Activated CD8-positive, alpha-beta memory T cell treated with anti-CD3 and anti-CD28 coated beads, Interleukin-2, amount 50 U/mL, for 4 hours (primary cell): Measurements from ENCODE around the gene NXPH4.

Experiments used
- DNase-seq: peaks from one replicate; pipeline ENCODE4 v3.0.0-alpha.2; 2020

Gene NXPH4

DNA sequence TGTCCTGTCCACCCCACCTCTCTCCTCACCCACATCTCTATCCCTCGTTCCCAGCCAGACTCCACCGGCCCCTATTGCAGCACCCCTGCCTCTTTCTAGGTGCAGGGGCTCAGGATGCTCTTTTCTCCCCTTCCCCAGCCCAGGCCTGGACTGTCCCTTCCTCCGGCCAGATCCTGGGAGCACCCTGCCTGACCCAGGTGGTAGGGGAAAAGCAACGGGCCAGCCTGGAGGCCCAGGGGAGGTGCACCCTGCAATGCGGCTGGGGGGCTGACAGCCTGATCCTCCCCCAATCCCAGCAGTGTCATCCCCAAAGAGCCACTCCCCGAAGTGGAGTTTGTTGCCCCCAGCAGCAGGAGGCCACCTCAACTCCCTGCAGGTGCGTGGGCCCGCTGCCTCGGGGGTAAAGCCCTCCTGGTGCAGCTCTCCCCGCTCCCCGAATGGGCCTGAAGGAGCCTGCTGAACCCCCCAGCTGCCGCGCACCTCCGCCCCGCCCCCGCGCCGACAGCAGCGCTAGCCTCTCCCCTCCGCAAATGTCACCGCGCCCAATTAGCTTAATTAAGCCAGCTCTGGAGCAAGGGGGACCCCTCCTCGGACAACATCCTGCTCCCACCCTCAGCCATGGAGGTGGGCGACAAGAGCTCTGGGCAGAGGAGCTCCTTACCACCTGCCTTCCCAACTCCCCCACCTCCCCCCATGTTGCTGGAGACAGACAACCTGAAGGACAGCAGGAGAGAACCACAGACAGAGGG, 4.7 kb downstream of the NXPH4 start:
- no peak for DNase-seq

GRCh38 chr12:57222286-57223190, 5.9 kb downstream of the NXPH4 start:
- no peak for DNase-seq

- no peak for DNase-seq
These were observed 6.9 kb downstream of the NXPH4 start for GRCh38 chr12:57223191-57224165.

DNA sequence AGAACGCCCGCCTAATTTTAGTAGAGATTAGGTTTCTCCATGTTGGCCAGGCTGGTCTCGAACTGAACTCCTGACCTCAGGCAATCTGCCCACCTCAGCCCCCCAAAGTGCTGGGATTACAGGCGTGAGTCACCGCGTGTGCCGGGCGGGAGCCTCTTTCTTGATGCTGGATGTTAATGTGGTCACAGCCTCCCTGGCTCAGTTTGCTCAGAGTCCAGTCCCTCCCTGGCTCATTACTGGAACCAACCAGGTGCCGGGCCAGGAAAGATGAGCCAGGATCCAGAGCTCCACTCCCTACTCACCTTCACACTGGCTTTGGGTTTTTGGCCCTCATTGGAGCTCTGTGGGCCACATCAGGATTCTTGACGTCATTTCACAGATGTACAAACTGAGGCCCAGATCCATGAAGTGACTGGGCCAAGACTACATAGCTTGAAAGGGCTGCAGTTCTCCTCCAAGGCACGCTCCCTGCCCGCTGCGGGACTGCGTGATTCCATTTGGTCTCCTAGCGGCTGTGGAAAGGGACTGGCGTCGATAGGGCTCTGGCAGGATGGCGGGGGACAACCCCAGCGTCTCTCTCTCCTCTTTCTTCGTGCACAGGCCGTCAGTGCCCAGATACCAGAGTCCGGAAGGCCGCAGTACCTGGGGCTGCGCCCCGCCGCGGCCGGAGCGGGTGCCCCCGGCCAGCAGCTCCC, 7.8 kb downstream of the NXPH4 start:
- no peak for DNase-seq

DNA sequence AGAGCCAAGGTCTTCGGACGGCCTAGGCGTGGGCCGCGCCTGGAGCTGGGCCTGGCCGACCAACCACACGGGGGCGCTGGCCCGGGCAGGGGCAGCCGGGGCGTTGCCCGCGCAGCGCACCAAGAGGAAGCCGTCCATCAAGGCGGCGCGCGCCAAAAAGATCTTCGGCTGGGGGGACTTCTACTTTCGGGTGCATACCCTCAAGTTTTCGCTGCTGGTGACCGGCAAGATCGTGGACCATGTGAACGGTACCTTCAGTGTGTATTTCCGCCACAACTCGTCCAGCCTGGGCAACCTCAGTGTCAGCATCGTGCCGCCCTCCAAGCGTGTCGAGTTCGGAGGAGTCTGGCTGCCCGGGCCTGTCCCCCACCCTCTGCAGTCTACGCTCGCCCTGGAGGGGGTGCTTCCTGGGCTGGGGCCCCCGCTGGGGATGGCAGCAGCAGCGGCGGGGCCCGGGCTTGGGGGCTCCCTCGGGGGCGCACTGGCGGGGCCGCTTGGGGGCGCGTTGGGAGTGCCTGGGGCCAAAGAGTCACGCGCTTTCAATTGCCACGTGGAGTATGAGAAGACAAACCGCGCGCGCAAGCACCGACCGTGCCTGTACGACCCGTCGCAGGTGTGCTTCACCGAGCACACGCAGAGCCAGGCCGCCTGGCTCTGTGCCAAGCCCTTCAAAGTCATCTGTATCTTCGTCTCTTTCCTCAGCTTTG, 8.5 kb downstream of the NXPH4 start:
- peak; percentile 61 for DNase-seq

- no peak for DNase-seq
These were observed 9.2 kb downstream of the NXPH4 start for GRCh38 chr12:57225680-57226210.

DNA sequence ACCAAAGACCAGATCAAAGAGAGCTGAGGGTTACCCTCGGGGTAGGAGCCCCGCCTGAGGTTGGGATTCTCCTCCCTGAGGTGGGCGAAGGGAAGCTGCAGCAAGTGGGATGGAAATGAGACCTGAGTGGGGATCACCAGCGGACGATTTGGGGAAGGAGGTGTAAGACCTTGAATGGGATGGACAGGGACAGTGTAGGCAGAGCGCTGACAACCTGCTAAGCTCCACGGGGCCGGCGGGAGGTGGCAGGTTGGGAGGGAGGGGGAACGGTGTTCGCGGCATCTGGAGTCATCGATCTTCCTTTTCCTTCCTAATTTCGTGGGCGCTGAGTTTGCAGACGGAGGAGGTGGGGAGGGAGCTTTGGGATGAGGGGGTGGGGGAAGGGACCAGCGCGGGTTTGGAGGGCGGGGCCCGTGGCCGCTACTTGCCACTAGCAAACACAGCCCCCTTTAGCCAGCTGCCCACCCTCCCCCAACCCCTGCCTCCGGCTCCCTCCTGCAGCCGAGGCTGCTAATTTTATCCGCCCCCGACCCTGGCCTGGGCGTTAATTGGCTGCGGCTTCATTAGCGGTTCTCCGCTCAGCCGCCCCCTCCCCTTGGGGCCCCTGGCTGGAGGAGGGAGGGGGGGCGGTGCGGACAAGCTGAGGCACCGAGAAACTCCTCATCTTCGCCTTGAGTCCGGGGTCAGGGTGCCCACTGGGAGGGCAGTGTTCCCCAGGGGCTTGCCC, 10.2 kb downstream of the NXPH4 start:
- DNase-seq, result no peak

GRCh38 chr12:57227315-57228115, 10.9 kb downstream of the NXPH4 start:
- no peak for DNase-seq

GRCh38 chr12:57229046-57229633, 12.5 kb downstream of the NXPH4 start:
- peak; percentile 14 for DNase-seq

- peak; percentile 89 for DNase-seq
These were observed 13.2 kb downstream of the NXPH4 start, which contains the start of gene SHMT2 for GRCh38 chr12:57229634-57230380. TSS of gene SHMT2 (plus strand) at chr12:57229711. CDS start at chr12:57229779, 68 bp downstream.

DNA sequence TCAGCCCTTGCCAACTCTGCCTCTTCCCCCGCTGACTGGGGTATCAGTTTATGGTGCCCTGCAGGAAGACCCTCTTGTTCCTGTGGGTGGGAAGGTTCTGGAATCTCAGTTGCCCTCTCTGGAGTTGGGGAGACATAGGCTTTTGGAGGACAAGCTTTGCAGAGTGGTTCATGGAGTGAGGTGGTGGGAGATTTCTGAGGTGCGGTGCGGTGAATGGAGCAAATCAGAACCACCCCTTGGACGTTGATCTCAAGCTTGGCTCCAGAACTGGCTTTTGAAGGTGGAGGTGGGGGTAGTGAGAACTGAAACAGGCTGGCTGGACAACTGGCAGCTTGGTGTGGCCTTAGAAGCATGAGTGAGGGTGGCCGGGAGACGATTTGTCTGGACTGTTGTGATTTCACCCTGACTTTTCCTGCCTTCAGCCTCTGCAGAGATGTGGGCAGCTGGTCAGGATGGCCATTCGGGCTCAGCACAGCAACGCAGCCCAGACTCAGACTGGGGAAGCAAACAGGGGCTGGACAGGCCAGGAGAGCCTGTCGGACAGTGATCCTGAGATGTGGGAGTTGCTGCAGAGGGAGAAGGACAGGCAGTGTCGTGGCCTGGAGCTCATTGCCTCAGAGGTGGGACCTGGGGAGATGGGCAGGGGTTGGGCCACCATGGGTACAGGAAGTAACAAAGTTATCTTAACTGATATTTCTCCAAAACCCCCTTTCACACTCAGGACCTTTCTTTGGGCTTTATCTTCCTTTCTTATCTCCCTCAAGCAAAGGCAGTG, 14.0 kb downstream of the NXPH4 start:
- DNase-seq, result peak; percentile 12

- no peak for DNase-seq
These were observed 14.9 kb downstream of the NXPH4 start for GRCh38 chr12:57231276-57232021.

DNA sequence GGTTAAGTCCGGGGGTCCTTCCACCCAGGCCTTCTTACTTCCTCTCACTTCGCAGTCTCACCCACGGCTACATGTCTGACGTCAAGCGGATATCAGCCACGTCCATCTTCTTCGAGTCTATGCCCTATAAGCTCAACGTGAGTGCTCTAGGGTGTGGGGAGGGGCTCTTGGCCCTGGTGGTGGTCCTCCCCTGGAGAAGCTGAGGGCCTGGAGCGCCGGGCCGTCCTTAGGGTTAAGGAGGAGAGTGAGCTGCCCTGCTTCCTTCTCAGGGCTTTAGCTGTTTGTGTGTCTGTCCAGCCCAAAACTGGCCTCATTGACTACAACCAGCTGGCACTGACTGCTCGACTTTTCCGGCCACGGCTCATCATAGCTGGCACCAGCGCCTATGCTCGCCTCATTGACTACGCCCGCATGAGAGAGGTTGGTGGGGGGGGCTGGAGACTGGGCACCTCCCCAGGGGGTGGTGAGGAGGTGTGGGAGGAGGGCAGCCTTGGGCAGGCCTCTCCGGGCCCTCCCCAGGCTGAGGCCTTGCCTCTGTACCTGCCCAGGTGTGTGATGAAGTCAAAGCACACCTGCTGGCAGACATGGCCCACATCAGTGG, 15.7 kb downstream of the NXPH4 start:
- DNase-seq, result no peak

DNA sequence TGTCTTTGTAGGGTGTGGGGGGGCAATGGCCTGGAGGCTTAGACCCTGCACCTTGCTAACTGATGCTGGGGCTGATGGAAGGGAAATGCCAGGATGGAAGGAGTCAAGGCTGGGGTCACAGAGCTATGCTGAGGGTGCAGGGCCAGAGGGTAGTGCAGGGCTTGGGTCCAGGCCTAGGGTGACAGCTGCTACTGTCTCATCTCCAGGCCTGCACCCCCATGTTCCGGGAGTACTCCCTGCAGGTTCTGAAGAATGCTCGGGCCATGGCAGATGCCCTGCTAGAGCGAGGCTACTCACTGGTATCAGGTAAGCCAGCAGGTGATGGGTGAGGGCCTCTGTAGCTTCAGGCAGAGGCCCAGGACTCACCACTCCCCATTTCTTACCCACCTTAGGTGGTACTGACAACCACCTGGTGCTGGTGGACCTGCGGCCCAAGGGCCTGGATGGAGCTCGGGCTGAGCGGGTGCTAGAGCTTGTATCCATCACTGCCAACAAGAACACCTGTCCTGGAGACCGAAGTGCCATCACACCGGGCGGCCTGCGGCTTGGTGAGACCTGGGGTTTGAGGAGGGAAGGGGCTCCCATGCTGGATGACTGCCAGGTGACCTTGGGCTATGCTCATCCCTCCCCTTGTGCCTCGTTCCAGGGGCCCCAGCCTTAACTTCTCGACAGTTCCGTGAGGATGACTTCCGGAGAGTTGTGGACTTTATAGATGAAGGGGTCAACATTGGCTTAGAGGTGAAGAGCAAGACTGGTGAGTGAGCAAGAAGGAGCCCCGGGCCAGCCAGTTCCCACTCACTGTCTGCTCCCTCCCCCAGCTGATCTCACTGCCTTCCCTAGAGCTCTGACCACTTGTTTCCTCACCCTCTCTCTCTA, 17.0 kb downstream of the NXPH4 start:
- no peak for DNase-seq

GRCh38 chr12:57234233-57234570, 17.6 kb downstream of the NXPH4 start:
- no peak for DNase-seq
